A549 (cell line): ENCODE data around the gene ZNF827. TPM values are rescaled to one million over a fixed set of nuclear protein-coding genes. Genes with fewer than 3 reads are reported as not detected.

ENCODE experiments used
- ATAC-seq, 2 experiments: fragments of 200-7000 bp in 1 of 2; fragments of >200 bp in 1 of 2; cut with Nextera tagmentation in 1 of 2; cut with Tn5 transposase in 1 of 2; 3 replicates each; pipeline versions ENCODE4 v1.8.0 to v1.9.1; 2018 to 2020; ENCODE audit warnings: mild to moderate bottlenecking in 1 of 2, moderate library complexity in 1 of 2
- CTCF ChIA-PET: fragments of 300-600 bp; sonication (Branson Sonifier 250); formaldehyde crosslinking; extraction: SDS; loops from one replicate; lab custom pipeline; 2021; ENCODE audit warnings: antibody characterized with exemption, inconsistent platforms; lab: Yijun Ruan, JAX
- POLR2A ChIA-PET: fragments of 350-600 bp; formaldehyde crosslinking; extraction: SDS; loops from one replicate; lab custom pipeline; 2021; ENCODE audit warnings: antibody characterized with exemption, inconsistent platforms; lab: Yijun Ruan, JAX
- DNase-seq, 2 experiments: peaks; one replicate each; pipeline versions ENCODE4 v3.0.0 to v3.0.0-alpha.2; 2011 to 2016; ENCODE audit warnings: low read depth in 1 of 2, low spot score in 1 of 2
- FAIRE-seq: peaks from 2 replicates; lab custom pipeline; 2011; peaks lifted over from hg19 to GRCh38; lab: Jason Lieb, UNC
- H3K27ac ChIP-seq, 2 experiments: fragments of >200 bp; sonication (Bioruptor Twin); formaldehyde crosslinking; 3 replicates each; pipeline ENCODE4 v1.5.1; 2016 to 2017
- H3K4me1 ChIP-seq: fragments of >200 bp; sonication (Bioruptor Twin); formaldehyde crosslinking; 3 replicates; pipeline ENCODE4 v1.6.1; 2016
- H3K4me2 ChIP-seq: fragments of >200 bp; sonication (Bioruptor Twin); formaldehyde crosslinking; 3 replicates; pipeline ENCODE4 v1.6.1; 2016
- H3K4me3 ChIP-seq: fragments of >200 bp; sonication (Bioruptor Twin); formaldehyde crosslinking; 3 replicates; pipeline ENCODE4 v1.5.1; 2016
- H3K9me3 ChIP-seq: fragments of >200 bp; sonication (Bioruptor Twin); formaldehyde crosslinking; 3 replicates; pipeline ENCODE4 v1.6.1; 2016
- BCL3 ChIP-seq: fragments of >200 bp; sonication (Bioruptor Twin); formaldehyde crosslinking; IDR thresholded peaks from 3 replicates; pipeline ENCODE4 v1.6.1; 2016
- CBX2 ChIP-seq: fragments of 200-600 bp; sonication (generic); IDR thresholded peaks from 2 replicates; pipeline ENCODE4 v1.6.1; 2016; ENCODE audit warnings: low read depth, mild to moderate bottlenecking, borderline replicate concordance
- CEBPB ChIP-seq, 2 experiments: fragments of >200 bp in 1 of 2; sonication (Bioruptor Twin) in 1 of 2; formaldehyde crosslinking in 1 of 2; IDR thresholded peaks; 2 replicates each; pipeline ENCODE4 v1.6.1; 2012 to 2016
- CTCF ChIP-seq: fragments of >200 bp; sonication (Bioruptor Twin); formaldehyde crosslinking; IDR thresholded peaks from 3 replicates; pipeline ENCODE4 v1.5.1; 2016
- E2F6 ChIP-seq: IDR thresholded peaks from 2 replicates; pipeline ENCODE4 v1.6.1; 2012; ENCODE audit warnings: low read depth, borderline replicate concordance
- EHF ChIP-seq: fragments of 250-450 bp; sonication (Bioruptor Pico); IDR thresholded peaks from 2 replicates; pipeline ENCODE4 v1.5.0; 2020; ENCODE audit warnings: mild to moderate bottlenecking
- ELK1 ChIP-seq: fragments of 150-350 bp; IDR thresholded peaks from 2 replicates; pipeline ENCODE4 v1.6.1; 2014; ENCODE audit warnings: low read depth, mild to moderate bottlenecking, low read length
- EP300 ChIP-seq, 2 experiments: fragments of >200 bp; sonication (Bioruptor Twin); formaldehyde crosslinking; IDR thresholded peaks; 2 replicates in 1 of 2; 3 replicates in 1 of 2; pipeline ENCODE4 v1.6.1; 2016 to 2017
- ESRRA ChIP-seq: fragments of 150-350 bp; IDR thresholded peaks from 2 replicates; pipeline ENCODE4 v1.6.1; 2014; ENCODE audit warnings: mild to moderate bottlenecking, low read length, borderline replicate concordance
- FOSL2 ChIP-seq, 2 experiments: fragments of 450-650 bp in 1 of 2; fragments of >200 bp in 1 of 2; sonication (Bioruptor Twin) in 1 of 2; formaldehyde crosslinking; IDR thresholded peaks; 2 replicates each; pipeline versions ENCODE4 v1.5.0 to v1.6.1; 2016 to 2020; ENCODE audit warnings: mild to moderate bottlenecking in 1 of 2, moderate library complexity in 1 of 2
- FOXS1 ChIP-seq: fragments of 250-450 bp; sonication (Bioruptor Pico); IDR thresholded peaks from 2 replicates; pipeline ENCODE4 v1.5.0; 2020; ENCODE audit warnings: mild to moderate bottlenecking, moderate library complexity
- GATA3 ChIP-seq: IDR thresholded peaks from 2 replicates; pipeline ENCODE4 v1.6.1; 2012; ENCODE audit warnings: borderline replicate concordance
- HDAC2 ChIP-seq: fragments of 200-600 bp; sonication (generic); IDR thresholded peaks from 2 replicates; pipeline ENCODE4 v1.6.1; 2016
- HES2 ChIP-seq: fragments of >200 bp; sonication (Bioruptor Twin); formaldehyde crosslinking; IDR thresholded peaks from 2 replicates; pipeline ENCODE4 v1.6.1; 2016
- HEYL ChIP-seq: fragments of 250-450 bp; sonication (Bioruptor Pico); IDR thresholded peaks from 2 replicates; pipeline ENCODE4 v1.8.0; 2021; ENCODE audit warnings: mild to moderate bottlenecking, moderate library complexity
- HMGXB4 ChIP-seq: fragments of 250-450 bp; sonication (Bioruptor Pico); IDR thresholded peaks from 2 replicates; pipeline ENCODE4 v1.5.0; 2021; ENCODE audit warnings: mild to moderate bottlenecking, moderate library complexity, borderline replicate concordance
- HOXB5 ChIP-seq: fragments of 250-450 bp; sonication (Bioruptor Pico); IDR thresholded peaks from 2 replicates; pipeline ENCODE4 v1.5.0; 2020; ENCODE audit warnings: mild to moderate bottlenecking, moderate library complexity
- JUNB ChIP-seq: fragments of >200 bp; sonication (Bioruptor Twin); formaldehyde crosslinking; IDR thresholded peaks from 2 replicates; pipeline ENCODE4 v1.6.1; 2016
- MAX ChIP-seq: IDR thresholded peaks from 2 replicates; pipeline ENCODE4 v1.6.1; 2012
- PBX3 ChIP-seq: IDR thresholded peaks from 2 replicates; pipeline ENCODE4 v1.6.1; 2012
- POLR2A ChIP-seq: IDR thresholded peaks from 2 replicates; pipeline ENCODE4 v1.6.1; 2012; ENCODE audit warnings: mild to moderate bottlenecking, low read length
- POLR2AphosphoS2 ChIP-seq: conservative IDR thresholded peaks from 2 replicates; pipeline ENCODE4 v1.6.1; 2012; ENCODE audit warnings: low read length, improper control_type of control experiment, inconsistent platforms
- SREBF2 ChIP-seq: fragments of 450-650 bp; IDR thresholded peaks from 2 replicates; pipeline ENCODE4 v1.6.1; 2014; ENCODE audit warnings: mild to moderate bottlenecking, moderate library complexity
- TFCP2L1 ChIP-seq: fragments of 250-450 bp; sonication (Bioruptor Pico); IDR thresholded peaks from 2 replicates; pipeline ENCODE4 v1.5.0; 2021; ENCODE audit warnings: mild to moderate bottlenecking
- TP53 ChIP-seq: fragments of 250-450 bp; sonication (Bioruptor Pico); IDR thresholded peaks from 2 replicates; pipeline ENCODE4 v1.5.0; 2021; ENCODE audit warnings: mild to moderate bottlenecking, moderate library complexity
- USF2 ChIP-seq: fragments of 450-650 bp; IDR thresholded peaks from 2 replicates; pipeline ENCODE4 v1.6.1; 2014; ENCODE audit warnings: antibody characterized with exemption
- ZC3H11A ChIP-seq: fragments of 450-650 bp; IDR thresholded peaks from 2 replicates; pipeline ENCODE4 v1.6.1; 2014; ENCODE audit warnings: antibody characterized with exemption, mild to moderate bottlenecking
- ZSCAN20 ChIP-seq: fragments of 250-450 bp; sonication (Bioruptor Pico); IDR thresholded peaks from 2 replicates; pipeline ENCODE4 v1.8.0; 2022; ENCODE audit warnings: mild to moderate bottlenecking, moderate library complexity
- WGBS: methylation state at CpG from one replicate; pipeline ENCODE4 v1.1.6; 2017; ENCODE audit errors: missing lambda C conversion rate; 5-methylcytosine and 5-hydroxymethylcytosine counted together
- polyA plus RNA-seq, 4 experiments: library from polyadenylated mRNA; depleted of rRNA in 3 of 4; stranded (reverse); fragments of >200 nt; fragmentation: RNase III in 1 of 4; extraction: RNeasy Plus Mini Kit Qiagen cat#74134 plus additional on column Dnase treatment in 1 of 4; gene quantifications; 2 replicates in 3 of 4; 3 replicates in 1 of 4; pipeline ENCODE4 v1.2.3, GENCODE V29; 2011 to 2017

ZNF827 gene
- polyA plus RNA-seq, 2 of the 4 experiments (the other 2 are of a cell fraction): 3.8 to 4.2 TPM

- Histone ChIP-seq H3K4me2 (no peak overlapping the region), H3K27ac (no peak overlapping the region)
- CTCF ChIA-PET: interaction anchor here (0.6 kb wide), 1 partner anchor 17 kb away, joined by 3 read pairs; no protein-coding TSS in a partner anchor
- TF ChIP-seq ESRRA (no peak), POLR2A (no peak), EP300 (IDR thresholded peaks at IDR 0.05) (no peak), EHF (no peak), TFCP2L1 (CRISPR knock-in tag) (no peak), CTCF (no peak), HMGXB4 (CRISPR knock-in tag) (no peak), GATA3 (no peak), POLR2AphosphoS2 (no peak), ZC3H11A (no peak), TP53 (CRISPR knock-in tag) (no peak), HOXB5 (CRISPR knock-in tag) (no peak), CEBPB (IDR thresholded peaks at IDR 0.05) (no peak), USF2 (no peak), PBX3 (no peak), MAX (no peak), BCL3 (no peak)
- TF ChIP-seq, all 56 proteins: peak for 0
- FAIRE-seq: no peak
- no peak for ATAC-seq
- Histone ChIP-seq H3K4me1 (no peaks in the 10 kb centered on the region), H3K9me3 (no peaks in the 10 kb centered on the region), H3K4me3 (no peak overlapping the region)
- no peak for DNase-seq
- 97% methylated on average over 7 of the region's 7 CpGs for WGBS
- POLR2A ChIA-PET: no interaction called here
These were observed 56.0 kb downstream of the ZNF827 start for GRCh38 chr4:145882604-145883003.

- WGBS: 91% methylated on average over 8 of the region's 8 CpGs
- POLR2A ChIA-PET: no interaction called here
These were observed 56.6 kb downstream of the ZNF827 start for GRCh38 chr4:145881989-145882388.

More at GRCh38 chr4:145881989-145882388, 56.6 kb downstream of the ZNF827 start:
- DNase-seq: no peak
- ATAC-seq: no peak
- TF ChIP-seq E2F6 (no peak), CTCF (no peak), CEBPB (IDR thresholded peaks at IDR 0.05) (no peak), SREBF2 (no peak), FOSL2 (IDR thresholded peaks at IDR 0.05) (no peak), FOSL2 (CRISPR knock-in tag; IDR thresholded peaks at IDR 0.05) (no peak), ZSCAN20 (CRISPR knock-in tag) (no peak), CBX2 (no peak), HDAC2 (no peak), HES2 (no peak), ELK1 (no peak), JUNB (no peak), ZC3H11A (no peak), FOXS1 (CRISPR knock-in tag) (no peak), HEYL (CRISPR knock-in tag) (no peak)
- TF ChIP-seq, all 56 proteins: peak for 0
- CTCF ChIA-PET: interaction anchor here (0.6 kb wide), 1 partner anchor 18 kb away, joined by 3 read pairs; no protein-coding TSS in a partner anchor
- no peak overlapping the region for H3K4me2 ChIP-seq
- no peaks in the 10 kb centered on the region for H3K9me3 ChIP-seq
- H3K4me1 ChIP-seq: no peaks in the 10 kb centered on the region
- no peak overlapping the region for H3K4me3 ChIP-seq
- no peak overlapping the region for H3K27ac ChIP-seq
- no peak for FAIRE-seq
